CD4-positive, alpha-beta memory T cell (primary cell): Measurements from ENCODE around the gene TCF7L1. TPM values are rescaled to one million over a fixed set of nuclear protein-coding genes. Genes with fewer than 3 reads are reported as not detected.

Experiments
- CTCF ChIA-PET: fragments of 350-600 bp; sonication (Branson Sonifier 250); formaldehyde crosslinking; loops from one replicate; lab custom pipeline; 2021; ENCODE audit warnings: inconsistent platforms; ENCODE audit not compliant: partially characterized antibody; lab: Charles Lee
- POLR2A ChIA-PET: fragments of 350-600 bp; sonication (Branson Sonifier 250); formaldehyde crosslinking; loops from one replicate; lab custom pipeline; 2021; ENCODE audit not compliant: partially characterized antibody; lab: Charles Lee
- DNase-seq, 5 donors: peaks; one replicate each; pipeline versions ENCODE4 v3.0.0 to v3.0.0-alpha.2; 2020 to 2022; ENCODE audit warnings: mixed read lengths in 1 of 5
- H3K27ac ChIP-seq: one replicate; pipeline ENCODE4 v1.7.0; 2013; ENCODE audit warnings: low read depth, low read length
- H3K27me3 ChIP-seq: 2 replicates; pipeline ENCODE4 v1.7.0; 2013; ENCODE audit warnings: mild to moderate bottlenecking, low read length, moderate library complexity; ENCODE audit not compliant: insufficient read depth
- H3K36me3 ChIP-seq: 2 replicates; pipeline ENCODE4 v1.7.0; 2013; ENCODE audit warnings: mild to moderate bottlenecking, low read length, moderate library complexity; ENCODE audit not compliant: insufficient read depth
- H3K4me1 ChIP-seq: 2 replicates; pipeline ENCODE4 v1.7.0; 2013; ENCODE audit warnings: mild to moderate bottlenecking, low read length, moderate library complexity; ENCODE audit not compliant: insufficient read depth
- H3K4me3 ChIP-seq, 2 donors: one replicate each; pipeline ENCODE4 v1.7.0; 2013; ENCODE audit warnings: low read length in 2 of 2, mild to moderate bottlenecking in 1 of 2
- H3K9me3 ChIP-seq, 2 donors: one replicate each; pipeline ENCODE4 v1.7.0; 2013; ENCODE audit warnings: low read length in 2 of 2, control low read depth in 1 of 2; ENCODE audit not compliant: control insufficient read depth in 1 of 2
- H3K27ac Mint-ChIP-seq, 7 donors: one replicate each; pipeline ENCODE4 v1.8.0; 2020 to 2021; ENCODE audit warnings: mixed read lengths in 7 of 7, mild to moderate bottlenecking in 6 of 7, inconsistent platforms in 3 of 7, moderate library complexity in 3 of 7
- H3K27me3 Mint-ChIP-seq, 2 donors: one replicate each; pipeline ENCODE4 v1.8.0; 2020 to 2021; ENCODE audit warnings: mixed read lengths in 2 of 2
- H3K36me3 Mint-ChIP-seq, 2 donors: one replicate each; pipeline ENCODE4 v1.8.0; 2020 to 2021; ENCODE audit warnings: mixed read lengths in 2 of 2, inconsistent platforms in 1 of 2, mild to moderate bottlenecking in 1 of 2
- H3K4me1 Mint-ChIP-seq, 4 donors: one replicate each; pipeline ENCODE4 v1.8.0; 2020 to 2021; ENCODE audit warnings: mixed read lengths in 4 of 4, mild to moderate bottlenecking in 1 of 4
- H3K4me3 Mint-ChIP-seq, 8 donors: one replicate each; pipeline ENCODE4 v1.8.0; 2020 to 2021; ENCODE audit warnings: mixed read lengths in 8 of 8, mild to moderate bottlenecking in 7 of 8, moderate library complexity in 6 of 8, inconsistent platforms in 3 of 8
- H3K9me3 Mint-ChIP-seq, 8 donors: one replicate each; pipeline ENCODE4 v1.8.0; 2020 to 2021; ENCODE audit warnings: mixed read lengths in 8 of 8, mild to moderate bottlenecking in 5 of 8, inconsistent platforms in 3 of 8, moderate library complexity in 1 of 8
- intact Hi-C: fragments of 100-400 bp; cut with micrococcal nuclease; formaldehyde crosslinking; loops from one replicate; pipeline ENCODE4 v1.15.1; 2023
- polyA plus RNA-seq, 2 donors: library from polyadenylated mRNA; unstranded; fragments of 300-500 nt; fragmentation: Illumina TruSeq; gene quantifications; one replicate each; pipeline ENCODE4 v1.2.3, GENCODE V29; 2021
- total RNA-seq, 2 experiments: library from RNA; stranded (reverse); gene quantifications; one replicate each; pipeline ENCODE4 v1.2.3, GENCODE V29; 2021

Gene TCF7L1
- total and polyA plus RNA-seq, 4 experiments from 2014 or later, result 0.06 TPM; not detected in 3

GRCh38 chr2:85255456-85255812, 122.2 kb downstream of the TCF7L1 start:
- no peak for DNase-seq
- Histone ChIP-seq H3K27me3 (no peaks in the 10 kb centered on the region), H3K27ac (no peak overlapping the region), H3K9me3 (no peaks in the 10 kb centered on the region), H3K36me3 (no peaks in the 10 kb centered on the region), H3K4me3 (no peak overlapping the region), H3K4me1 (no peaks in the 10 kb centered on the region)
- H3K27ac Mint-ChIP-seq, result no peak overlapping the region
- no peak overlapping the region for H3K4me3 Mint-ChIP-seq
- ChIA-PET CTCF (interaction anchor here (1.6 kb wide), 1 partner anchor 10 kb away, joined by 10 read pairs; no protein-coding TSS in a partner anchor), POLR2A (no interaction called here)
- intact Hi-C loops, result no loop called here
- H3K9me3 Mint-ChIP-seq, result no peaks in the 10 kb centered on the region
- H3K27me3 Mint-ChIP-seq, result peaks cover 0 to 1% of the 10 kb centered on the region in 2 donors
- H3K4me1 Mint-ChIP-seq, result no peaks in the 10 kb centered on the region
- no peaks in the 10 kb centered on the region for H3K36me3 Mint-ChIP-seq

GRCh38 chr2:85255813-85256594, 122.8 kb downstream of the TCF7L1 start:
- DNase-seq, result no peak
- Mint-ChIP-seq H3K27me3 (peaks cover 0 to 1% of the 10 kb centered on the region in 2 donors), H3K4me1 (no peaks in the 10 kb centered on the region), H3K4me3 (no peak overlapping the region), H3K27ac (no peak overlapping the region), H3K36me3 (no peaks in the 10 kb centered on the region), H3K9me3 (no peaks in the 10 kb centered on the region)
- Histone ChIP-seq H3K36me3 (no peaks in the 10 kb centered on the region), H3K9me3 (no peaks in the 10 kb centered on the region), H3K27ac (no peak overlapping the region), H3K27me3 (no peaks in the 10 kb centered on the region), H3K4me3 (no peak overlapping the region), H3K4me1 (no peaks in the 10 kb centered on the region)
- intact Hi-C loops, result no loop called here
- CTCF ChIA-PET, result interaction anchor here (0.6 to 1.6 kb wide), 2 partner anchors 10 to 15 kb away, joined by 3 to 10 read pairs; no protein-coding TSS in a partner anchor
- POLR2A ChIA-PET, result no interaction called here

- Mint-ChIP-seq H3K27ac (no peak overlapping the region), H3K36me3 (no peaks in the 10 kb centered on the region), H3K9me3 (no peaks in the 10 kb centered on the region), H3K4me3 (no peak overlapping the region), H3K27me3 (peaks cover 0 to 1% of the 10 kb centered on the region in 2 donors), H3K4me1 (no peaks in the 10 kb centered on the region)
- CTCF ChIA-PET, result no interaction called here
- no peaks in the 10 kb centered on the region for H3K27me3 ChIP-seq
- no peaks in the 10 kb centered on the region for H3K4me1 ChIP-seq
- no peaks in the 10 kb centered on the region for H3K36me3 ChIP-seq
- POLR2A ChIA-PET, result no interaction called here
- intact Hi-C loops, result no loop called here
- no peak overlapping the region for H3K4me3 ChIP-seq
- H3K9me3 ChIP-seq, result no peaks in the 10 kb centered on the region
- no peak for DNase-seq
- no peak overlapping the region for H3K27ac ChIP-seq
These were observed 124.3 kb downstream of the TCF7L1 start for GRCh38 chr2:85257359-85257969.

GRCh38 chr2:85257970-85258605, 124.9 kb downstream of the TCF7L1 start:
- ChIA-PET CTCF (no interaction called here), POLR2A (no interaction called here)
- H3K4me3 ChIP-seq, result no peak overlapping the region
- no peaks in the 10 kb centered on the region for H3K36me3 ChIP-seq
- no peaks in the 10 kb centered on the region for H3K9me3 Mint-ChIP-seq
- H3K27ac ChIP-seq, result no peak overlapping the region
- H3K4me3 Mint-ChIP-seq, result no peak overlapping the region
- H3K9me3 ChIP-seq, result no peaks in the 10 kb centered on the region
- intact Hi-C loops, result no loop called here
- no peaks in the 10 kb centered on the region for H3K27me3 ChIP-seq
- no peaks in the 10 kb centered on the region for H3K4me1 Mint-ChIP-seq
- no peaks in the 10 kb centered on the region for H3K36me3 Mint-ChIP-seq
- DNase-seq, result no peak
- H3K4me1 ChIP-seq, result no peaks in the 10 kb centered on the region
- H3K27ac Mint-ChIP-seq, result no peak overlapping the region
- H3K27me3 Mint-ChIP-seq, result peaks cover 1% of the 10 kb centered on the region in 2 donors

DNA sequence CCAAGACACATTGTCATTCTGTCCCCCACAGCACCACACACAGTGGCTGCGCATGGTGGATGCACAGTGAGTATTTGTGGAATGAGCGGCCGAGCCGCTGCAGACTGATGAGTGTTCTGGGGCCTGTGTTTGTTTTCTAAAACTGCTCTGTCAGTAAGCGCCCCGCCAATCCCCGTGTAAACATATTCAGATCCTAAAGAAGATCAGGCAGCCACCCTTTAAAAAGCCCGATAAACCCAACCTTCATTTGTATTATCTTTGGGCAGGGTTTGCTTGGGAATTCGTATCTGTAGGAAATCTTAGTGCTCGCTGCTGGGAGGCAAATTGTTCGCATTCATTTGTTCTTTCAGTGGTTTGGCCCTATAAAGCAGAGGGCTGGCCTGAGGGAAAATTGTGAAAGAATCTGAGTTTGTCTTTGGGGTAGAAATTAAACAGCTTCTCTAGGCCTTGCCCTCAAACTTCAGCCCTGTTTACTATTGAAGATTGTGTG, 126.0 kb downstream of the TCF7L1 start:
- intact Hi-C loops, result no loop called here
- Mint-ChIP-seq H3K4me3 (no peak overlapping the region), H3K27ac (no peak overlapping the region), H3K27me3 (peaks cover 3 to 5% of the 10 kb centered on the region in 2 donors), H3K4me1 (no peaks in the 10 kb centered on the region), H3K9me3 (no peaks in the 10 kb centered on the region), H3K36me3 (no peaks in the 10 kb centered on the region)
- no peak for DNase-seq
- Histone ChIP-seq H3K27me3 (no peaks in the 10 kb centered on the region), H3K9me3 (no peaks in the 10 kb centered on the region), H3K4me1 (no peaks in the 10 kb centered on the region), H3K36me3 (no peaks in the 10 kb centered on the region), H3K4me3 (no peak overlapping the region), H3K27ac (no peak overlapping the region)
- ChIA-PET POLR2A (no interaction called here), CTCF (no interaction called here)

DNA sequence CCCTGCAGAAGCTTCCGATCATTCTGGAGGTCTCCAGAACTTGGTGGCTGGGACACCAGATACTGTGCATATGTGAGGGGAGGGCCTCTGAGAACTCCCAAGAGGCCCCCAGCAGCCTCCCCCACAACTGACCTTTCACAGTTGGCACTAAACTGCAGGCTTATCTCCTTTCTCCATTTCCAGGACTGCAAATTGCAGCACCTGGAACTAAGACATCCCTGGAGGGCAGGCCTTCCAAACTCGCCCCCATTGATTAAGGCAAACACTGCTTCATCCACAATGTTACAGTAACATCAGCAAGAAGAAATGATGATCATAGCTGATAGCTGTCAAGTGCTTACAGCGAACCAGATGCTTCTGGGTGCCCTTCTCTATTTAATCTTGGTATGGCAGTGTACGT, 126.7 kb downstream of the TCF7L1 start:
- Mint-ChIP-seq H3K4me1 (no peaks in the 10 kb centered on the region), H3K4me3 (no peak overlapping the region), H3K27me3 (peaks cover 3 to 6% of the 10 kb centered on the region in 2 donors), H3K27ac (no peak overlapping the region), H3K36me3 (no peaks in the 10 kb centered on the region), H3K9me3 (no peaks in the 10 kb centered on the region)
- intact Hi-C loops, result no loop called here
- no peak overlapping the region for H3K27ac ChIP-seq
- H3K4me1 ChIP-seq, result no peaks in the 10 kb centered on the region
- H3K4me3 ChIP-seq, result no peak overlapping the region
- no peaks in the 10 kb centered on the region for H3K9me3 ChIP-seq
- ChIA-PET CTCF (no interaction called here), POLR2A (no interaction called here)
- H3K36me3 ChIP-seq, result no peaks in the 10 kb centered on the region
- no peaks in the 10 kb centered on the region for H3K27me3 ChIP-seq
- no peak for DNase-seq

DNA sequence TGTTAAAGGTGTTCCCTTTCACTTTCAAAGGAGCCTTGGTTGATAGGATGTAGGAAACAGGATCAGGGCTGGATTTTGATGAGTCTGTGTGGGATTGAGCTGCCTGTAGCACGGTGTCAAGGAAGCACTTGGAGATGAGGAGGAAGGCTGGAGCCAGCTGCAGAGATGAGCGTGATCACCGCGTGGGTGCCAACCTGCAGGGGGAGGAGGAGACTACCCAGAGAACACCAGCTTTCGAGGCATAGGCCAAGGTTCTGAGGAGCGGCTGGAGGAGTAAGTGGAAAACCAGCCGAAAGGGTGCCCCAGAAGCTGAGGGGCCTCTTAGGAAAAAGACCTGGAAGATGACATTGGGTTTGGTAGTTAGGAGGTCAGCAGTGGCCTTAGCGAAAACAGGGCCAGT, 130.4 kb downstream of the TCF7L1 start:
- POLR2A ChIA-PET, result no interaction called here
- no peaks in the 10 kb centered on the region for H3K9me3 Mint-ChIP-seq
- H3K27me3 Mint-ChIP-seq, result peaks cover 2 to 7% of the 10 kb centered on the region in 2 donors
- intact Hi-C loops, result no loop called here
- Histone ChIP-seq H3K36me3 (no peaks in the 10 kb centered on the region), H3K27me3 (no peaks in the 10 kb centered on the region), H3K4me1 (no peaks in the 10 kb centered on the region), H3K27ac (no peak overlapping the region), H3K9me3 (no peaks in the 10 kb centered on the region), H3K4me3 (no peak overlapping the region)
- H3K36me3 Mint-ChIP-seq, result no peaks in the 10 kb centered on the region
- no peak overlapping the region for H3K4me3 Mint-ChIP-seq
- DNase-seq, result no peak
- H3K4me1 Mint-ChIP-seq, result no peaks in the 10 kb centered on the region
- H3K27ac Mint-ChIP-seq, result peak overlapping the region in 1 of 7 donors; percentile 43
- CTCF ChIA-PET, result interaction anchor here (7.8 to 14.3 kb wide), 2 partner anchors 24 to 35 kb away, joined by 181 to 187 read pairs; no protein-coding TSS in a partner anchor
